ENCODE measurements around the gene DTWD2.
"Not testable (repeated sequence)": the region's sequence is repeated elsewhere in the genome, so short reads cannot be mapped to it uniquely, and the experiment has no call there.

The DTWD2 gene

GRCh38 chr5:118857700-118858099 is 130.6 kb downstream of the DTWD2 start:
- DNase-seq, result no peak

DNA sequence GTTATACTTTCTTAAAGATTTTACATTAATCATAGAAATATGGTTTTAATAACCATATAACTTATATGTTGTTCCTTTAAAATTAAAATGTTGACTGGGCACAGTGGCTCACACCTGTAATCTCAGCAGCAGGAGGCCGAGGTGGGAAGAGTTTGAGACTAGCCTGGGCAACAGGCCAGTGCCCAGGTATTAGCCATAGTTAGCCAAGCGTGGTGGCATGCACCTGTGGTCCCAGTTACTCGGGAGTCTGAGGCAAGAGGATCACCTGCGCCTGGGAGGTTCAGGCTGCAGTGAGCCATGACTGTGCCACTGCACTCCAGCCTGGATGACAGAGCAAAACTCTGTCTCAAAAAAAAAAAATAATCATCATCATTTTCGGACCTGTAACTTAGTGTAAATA is 133.5 kb downstream of the DTWD2 start:
- DNase-seq, result no peak

- DNase-seq, result not testable (repeated sequence)
Observed at GRCh38 chr5:118851785-118852184, 136.6 kb downstream of the DTWD2 start.

GRCh38 chr5:118849507-118849906 is 138.8 kb downstream of the DTWD2 start:
- not testable (repeated sequence) for DNase-seq

GRCh38 chr5:118844351-118844750 is 144.0 kb downstream of the DTWD2 start:
- no peak for DNase-seq

DNA sequence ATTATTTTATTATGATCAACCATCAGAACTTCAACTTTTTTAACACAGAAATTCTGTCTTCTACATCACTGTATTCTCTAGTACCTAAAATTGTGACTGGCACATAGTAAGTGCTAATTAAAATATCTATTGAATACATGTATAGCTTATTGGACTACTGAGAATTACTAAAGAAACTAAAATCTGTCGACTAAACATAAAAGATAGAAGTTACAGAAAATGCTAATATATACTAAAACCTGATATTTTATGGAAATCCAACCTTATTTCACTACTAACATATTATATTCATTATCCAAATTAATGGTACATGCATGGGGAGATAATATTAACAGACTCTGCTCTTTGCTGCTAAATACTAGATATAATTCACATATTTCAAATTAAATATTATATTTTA is 153.6 kb downstream of the DTWD2 start:
- DNase-seq, result no peak

DNA sequence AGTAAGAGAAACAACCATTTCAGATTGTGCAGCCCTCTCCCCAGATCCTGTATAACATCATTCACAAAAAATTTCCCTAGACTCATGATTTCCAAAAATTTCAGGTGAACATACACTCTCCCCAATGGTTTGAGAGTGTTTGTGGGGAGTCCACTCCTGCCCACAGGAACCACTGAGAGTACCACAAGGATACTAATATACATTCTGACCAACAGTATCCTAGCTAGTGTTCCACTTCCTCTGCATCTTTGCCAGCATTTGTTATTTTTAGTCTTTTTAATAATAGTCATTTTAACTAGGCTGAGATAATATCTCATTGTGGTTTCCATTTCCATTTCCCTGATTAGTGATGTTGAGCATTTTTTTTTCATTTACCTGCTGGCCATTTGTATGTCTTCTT is 155.4 kb downstream of the DTWD2 start:
- no peak for DNase-seq

DNA sequence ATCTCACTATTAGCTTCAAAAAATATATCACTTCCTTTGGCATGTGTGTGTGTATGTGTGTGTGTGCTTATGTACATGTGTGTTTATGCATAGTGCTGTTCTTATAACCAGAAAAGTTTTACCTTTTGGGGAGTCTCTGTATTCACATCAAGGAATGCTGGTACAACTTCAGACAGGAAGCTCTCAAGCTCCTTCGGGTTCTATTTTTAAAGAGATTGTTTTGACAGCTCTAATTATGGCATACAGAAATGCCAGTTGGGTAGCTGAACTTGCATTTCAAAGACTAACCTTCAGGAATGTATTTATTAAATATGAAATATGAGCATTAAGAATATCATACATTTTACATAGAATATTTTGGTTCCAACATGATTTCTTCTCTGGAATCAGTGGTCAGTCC is 163.1 kb downstream of the DTWD2 start:
- DNase-seq, result no peak

DNA sequence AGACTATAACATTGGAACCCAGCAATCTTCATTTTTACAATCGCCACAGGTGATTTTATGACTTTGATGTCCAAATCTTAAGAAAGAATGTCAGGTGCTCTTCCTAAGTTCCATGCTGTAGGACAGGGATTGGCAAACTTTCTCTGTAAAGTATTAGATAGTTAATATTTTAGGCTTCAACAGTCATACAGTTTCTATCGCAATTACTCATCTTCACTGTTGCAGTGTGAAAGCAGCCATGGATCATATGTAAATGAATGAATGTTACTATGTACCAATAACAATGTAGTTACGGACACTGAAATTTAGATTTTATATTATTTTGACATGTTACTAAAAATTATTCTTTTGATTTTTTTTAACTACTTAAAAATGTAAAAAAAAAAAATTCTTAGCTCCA is 169.7 kb downstream of the DTWD2 start:
- no peak for DNase-seq

DNA sequence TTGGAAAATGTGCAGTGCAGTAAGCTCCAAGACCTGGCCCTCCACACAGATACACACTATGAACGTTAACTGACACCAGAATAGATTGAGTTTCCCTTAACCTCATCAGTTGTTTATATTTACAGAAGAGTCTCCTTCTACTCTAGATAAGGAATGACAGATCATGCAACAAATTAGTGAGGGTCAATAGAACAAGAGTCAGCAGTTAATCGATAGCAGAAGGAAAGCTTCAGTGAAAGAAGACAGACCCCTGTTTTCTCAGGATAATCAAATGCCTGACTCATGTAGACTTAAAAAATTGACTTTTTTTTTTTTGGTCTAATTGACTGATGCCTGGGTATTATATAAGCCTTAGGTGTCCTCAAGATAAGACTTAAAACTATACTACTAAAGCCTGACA is 179.9 kb downstream of the DTWD2 start:
- peak; percentile 41 for DNase-seq

DNA sequence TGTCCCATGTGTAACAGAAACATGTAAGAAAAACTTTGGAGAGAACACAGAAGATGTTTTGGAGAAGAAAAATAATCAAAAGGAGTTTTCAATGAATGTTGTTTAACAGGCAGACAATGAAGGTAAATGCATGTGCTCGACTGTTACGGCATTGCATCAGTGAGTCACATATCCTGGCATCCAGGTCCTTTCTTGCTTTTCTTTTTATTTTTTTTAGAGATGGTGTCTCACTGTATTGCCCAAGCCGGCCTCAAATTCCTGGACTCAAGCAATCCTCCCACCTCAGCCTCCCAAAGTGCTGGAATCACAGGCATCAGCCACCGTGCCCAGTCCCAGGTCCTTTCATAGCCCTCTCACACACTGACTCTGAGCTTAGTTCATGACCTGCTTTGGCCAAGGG is 181.8 kb downstream of the DTWD2 start:
- DNase-seq, result no peak

DNA sequence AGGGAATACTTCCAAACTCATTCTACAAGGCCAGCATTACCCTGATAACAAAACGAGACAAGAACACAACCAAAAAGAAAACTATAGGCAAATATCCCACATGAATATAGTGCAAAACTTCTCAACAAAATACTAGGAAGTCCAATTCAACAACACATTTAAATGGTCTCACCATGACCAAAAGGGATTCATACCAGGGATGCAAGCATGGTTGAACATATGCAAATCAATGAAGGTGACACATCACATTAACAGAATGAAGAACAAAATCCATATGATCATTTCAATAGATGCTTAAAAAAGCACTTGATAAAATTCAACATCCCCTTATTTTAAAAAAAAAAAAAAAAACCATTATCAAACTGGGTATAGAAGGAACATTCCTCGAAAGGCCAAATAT is 186.0 kb downstream of the DTWD2 start:
- no peak for DNase-seq

GRCh38 chr5:118796081-118796480 is 192.3 kb downstream of the DTWD2 start:
- no peak for DNase-seq

DNA sequence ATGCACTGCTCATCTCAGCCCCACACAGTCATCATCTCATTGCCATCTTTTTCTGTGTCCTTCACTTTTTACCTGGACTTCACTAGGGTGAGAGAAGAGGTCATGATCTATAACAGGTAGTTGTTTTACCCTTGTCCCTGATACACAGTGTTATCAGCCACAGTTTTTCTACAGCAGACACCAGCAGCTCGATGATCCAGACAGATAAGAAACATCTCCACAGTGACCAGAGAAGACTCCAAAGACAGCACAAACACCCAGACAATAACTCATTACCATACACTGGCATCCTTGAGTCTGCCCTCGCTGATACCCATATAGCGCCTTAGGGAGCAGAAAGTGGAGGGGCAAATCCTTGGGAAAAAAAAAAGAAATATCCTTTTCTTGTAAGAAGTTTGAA is 194.1 kb downstream of the DTWD2 start:
- DNase-seq, result no peak

- no peak for DNase-seq
Observed at GRCh38 chr5:118793652-118794051, 194.7 kb downstream of the DTWD2 start.

- no peak for DNase-seq
Observed at GRCh38 chr5:118793091-118793490, 195.3 kb downstream of the DTWD2 start.

DNA sequence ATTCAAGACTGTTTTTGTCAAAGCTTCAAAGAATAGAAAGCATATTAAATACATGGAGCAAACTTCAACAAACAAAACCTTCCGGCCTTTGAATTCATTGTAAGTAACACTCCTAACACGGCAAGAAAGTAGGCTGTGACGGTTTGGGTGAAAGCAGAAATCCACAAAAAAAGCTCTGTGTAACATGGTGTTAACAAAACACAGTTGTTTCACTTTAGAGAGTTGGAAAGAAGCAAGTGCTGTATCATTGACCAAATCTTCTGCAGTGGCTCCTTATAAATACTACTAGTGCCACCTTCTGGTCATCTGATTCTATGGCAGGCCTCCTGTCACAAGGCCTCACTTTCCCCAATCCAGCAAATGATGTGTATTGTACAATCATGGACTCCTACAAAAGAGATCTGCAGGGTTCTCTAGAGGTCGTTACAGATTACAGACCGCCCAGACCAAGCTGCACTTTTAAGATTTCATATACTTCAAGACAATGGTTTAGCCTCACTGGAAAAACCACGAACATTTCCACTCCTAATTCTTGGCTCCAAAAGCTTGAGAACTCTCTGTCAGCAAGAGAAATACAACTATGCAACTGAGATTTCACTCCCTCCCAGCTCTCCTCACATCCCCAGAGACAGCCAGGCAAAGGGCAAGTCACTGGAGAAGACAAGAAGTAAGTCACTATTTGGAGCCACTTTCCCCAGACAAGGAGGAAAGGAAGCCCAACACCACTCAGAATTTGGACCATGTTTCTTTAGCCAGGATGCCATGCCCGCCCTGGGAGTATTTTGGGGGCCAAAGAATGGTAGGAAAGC is 196.2 kb downstream of the DTWD2 start:
- DNase-seq, result peak; percentile 67

- DNase-seq, result no peak
Observed at GRCh38 chr5:118789366-118789765, 199.0 kb downstream of the DTWD2 start.

DNA sequence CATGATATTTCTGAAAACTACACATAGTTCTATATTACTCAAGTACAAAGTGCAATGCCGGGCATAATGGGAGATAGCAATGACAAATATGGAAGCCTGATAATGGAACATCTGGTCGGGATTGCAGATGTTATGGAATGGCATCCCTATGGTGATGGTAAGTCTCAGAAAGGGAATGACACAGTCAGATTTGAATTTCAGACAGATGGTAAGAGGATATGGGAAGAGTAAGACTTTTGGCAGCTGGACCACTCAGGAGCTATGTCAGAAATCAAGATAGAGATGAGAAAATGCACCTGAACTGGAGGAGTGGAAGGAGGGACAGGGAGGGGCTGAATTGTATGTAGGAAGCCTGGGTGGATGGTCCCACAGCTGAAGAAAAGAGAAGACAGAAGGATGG is 200.0 kb downstream of the DTWD2 start:
- peak; percentile 1 for DNase-seq

Data from NCI-H2171 treated with DMSO at 0.1 percent for 48 hours (cell line).